Endothelial cell of umbilical vein (primary cell): ENCODE results near the gene HIVEP1. TPM values are rescaled to one million over a fixed set of nuclear protein-coding genes. Genes with fewer than 3 reads are reported as not detected.

Experiments used
- BruUV-seq: library from RNA; stranded (reverse); fragments of 400-500 nt; replicated peaks from 2 replicates; lab custom pipeline; 2021; lab: Mats Ljungman, UMichigan
- CTCF ChIA-PET: fragments of 300-600, 350-600 bp; sonication (Branson Sonifier 250); formaldehyde crosslinking; loops from one replicate; lab custom pipeline; 2021; ENCODE audit warnings: antibody characterized with exemption, inconsistent platforms; lab: Charles Lee
- POLR2A ChIA-PET: fragments of 300-600, 350-600 bp; sonication (Branson Sonifier 250); formaldehyde crosslinking; loops from one replicate; lab custom pipeline; 2021; ENCODE audit warnings: antibody characterized with exemption, inconsistent platforms; lab: Charles Lee
- DNase-seq: peaks from one replicate; pipeline ENCODE4 v3.0.0-alpha.2; 2011; ENCODE audit warnings: low read depth, low spot score
- FAIRE-seq: peaks from 2 replicates; lab custom pipeline; 2011; peaks lifted over from hg19 to GRCh38; lab: Jason Lieb, UNC
- H2AFZ ChIP-seq: 2 replicates; pipeline ENCODE4 v1.6.0; 2012; ENCODE audit warnings: low read depth, low read length, control low read depth, inconsistent platforms
- H3K27ac ChIP-seq: 2 replicates; pipeline ENCODE4 v1.5.1; 2011; ENCODE audit warnings: low read depth, mild to moderate bottlenecking, control low read depth, low read length, moderate library complexity; ENCODE audit not compliant: insufficient read depth
- H3K27me3 ChIP-seq, 2 experiments: 2 replicates each; pipeline versions ENCODE4 v1.6.0 to v1.6.1; 2011; ENCODE audit warnings: low read length in 2 of 2, mixed read lengths in 1 of 2; ENCODE audit not compliant: control insufficient read depth in 2 of 2, insufficient read depth in 2 of 2
- H3K36me3 ChIP-seq, 2 experiments: 2 replicates in 1 of 2; 3 replicates in 1 of 2; pipeline ENCODE4 v1.5.1; 2011; ENCODE audit warnings: low read length in 2 of 2, mild to moderate bottlenecking in 1 of 2, moderate library complexity in 1 of 2; ENCODE audit not compliant: control insufficient read depth in 2 of 2, insufficient read depth in 2 of 2; ENCODE audit errors: extremely low read depth in 1 of 2
- H3K4me1 ChIP-seq: 3 replicates; pipeline ENCODE4 v1.5.1; 2011; ENCODE audit warnings: mild to moderate bottlenecking, low read length; ENCODE audit not compliant: control insufficient read depth, insufficient read depth; ENCODE audit errors: extremely low read depth
- H3K4me2 ChIP-seq: 2 replicates; pipeline ENCODE4 v1.6.1; 2011; ENCODE audit warnings: low read length, control low read depth, mixed read lengths; ENCODE audit not compliant: insufficient read depth
- H3K4me3 ChIP-seq, 3 experiments: fragments of 200-600 bp in 1 of 3; sonication (generic), shearing (Covaris generic) in 1 of 3; replicated peaks in 1 of 3; 2 replicates each; pipeline ENCODE4 v1.5.1; 2011 to 2016; ENCODE audit warnings: control low read depth in 3 of 3, low read length in 3 of 3, mild to moderate bottlenecking in 2 of 3, inconsistent platforms in 1 of 3, low read depth in 1 of 3, moderate library complexity in 1 of 3; ENCODE audit not compliant: insufficient read depth in 1 of 3
- H3K79me2 ChIP-seq: 2 replicates; pipeline ENCODE4 v1.6.0; 2012; ENCODE audit warnings: low read length, inconsistent platforms; ENCODE audit not compliant: control insufficient read depth, insufficient read depth
- H3K9ac ChIP-seq: replicated peaks from 2 replicates; pipeline ENCODE3; 2011; ENCODE audit warnings: low read length, control low read depth; ENCODE audit not compliant: insufficient read depth; ENCODE audit errors: extremely low read depth
- H3K9me1 ChIP-seq: replicated peaks from 3 replicates; pipeline ENCODE4 v1.6.0; 2011; ENCODE audit warnings: mild to moderate bottlenecking, low read length; ENCODE audit not compliant: control insufficient read depth, insufficient read depth; ENCODE audit errors: extremely low read depth
- H3K9me3 ChIP-seq: replicated peaks from 2 replicates; pipeline ENCODE4 v1.5.1; 2012; ENCODE audit warnings: low read length, inconsistent platforms; ENCODE audit not compliant: control insufficient read depth, insufficient read depth
- H4K20me1 ChIP-seq: replicated peaks from 2 replicates; pipeline ENCODE3; 2011; ENCODE audit warnings: mild to moderate bottlenecking, low read length; ENCODE audit not compliant: control insufficient read depth, insufficient read depth; ENCODE audit errors: extremely low read depth
- CTCF ChIP-seq, 2 donors: IDR thresholded peaks; 1 replicate in 1 of 2; 2 replicates in 1 of 2; pipeline ENCODE4 v1.5.1; 2011; ENCODE audit warnings: low read length in 2 of 2, mild to moderate bottlenecking in 2 of 2, moderate library complexity in 2 of 2, control low read depth in 1 of 2, inconsistent platforms in 1 of 2, low read depth in 1 of 2; ENCODE audit not compliant: insufficient read depth in 1 of 2; ENCODE audit errors: extremely low read depth in 1 of 2
- EZH2 ChIP-seq: IDR thresholded peaks from 2 replicates; pipeline ENCODE4 v1.6.1; 2012; ENCODE audit warnings: borderline replicate concordance, low read depth, mild to moderate bottlenecking, moderate library complexity, low read length, inconsistent platforms; ENCODE audit not compliant: severe bottlenecking
- FOS ChIP-seq: IDR thresholded peaks from 2 replicates; pipeline ENCODE4 v1.6.1; 2011; ENCODE audit warnings: mild to moderate bottlenecking, low read length, moderate library complexity, borderline replicate concordance; ENCODE audit not compliant: insufficient read depth
- JUN ChIP-seq: IDR thresholded peaks from 2 replicates; pipeline ENCODE4 v1.6.1; 2011; ENCODE audit warnings: borderline replicate concordance, low read depth; ENCODE audit not compliant: insufficient read length, insufficient read depth
- MAX ChIP-seq: IDR thresholded peaks from 2 replicates; pipeline ENCODE4 v1.6.1; 2011; ENCODE audit not compliant: insufficient read depth, insufficient read length
- MYC ChIP-seq: IDR thresholded peaks from one replicate; pipeline ENCODE4 v1.6.1; 2011; ENCODE audit warnings: mild to moderate bottlenecking, low read depth, low read length
- POLR2A ChIP-seq: IDR thresholded peaks from 2 replicates; pipeline ENCODE4 v1.6.1; 2012; ENCODE audit warnings: low read depth, mild to moderate bottlenecking, control low read depth, low read length
- POLR2AphosphoS5 ChIP-seq: IDR thresholded peaks from 2 replicates; pipeline ENCODE4 v1.6.1; 2012; ENCODE audit warnings: low read depth, mild to moderate bottlenecking, control low read depth, low read length, moderate library complexity; ENCODE audit not compliant: insufficient read depth
- dilution Hi-C: fragments of 300-500 bp; cut with MboI; formaldehyde crosslinking; loops from one replicate; pipeline ENCODE4 v1.15.0; 2019; ENCODE audit warnings: low sequenced_read_pairs; ENCODE audit not compliant: extremely low pct_ligation_motif_present
- intact Hi-C: fragments of 100-400 bp; cut with micrococcal nuclease; formaldehyde crosslinking; loops from one replicate; pipeline ENCODE4 v1.10.0; 2022
- polyA plus RNA-seq, 4 experiments: library from polyadenylated mRNA; depleted of rRNA in 3 of 4; stranded (reverse) in 3 of 4; unstranded in 1 of 4; fragments of >200 nt; gene quantifications; 2 replicates each; pipeline versions ENCODE4 v1.2.1 to v1.2.3, GENCODE V29; 2011 to 2012; ENCODE audit warnings: missing spikeins in 1 of 4
- total RNA-seq: library from RNA; stranded (reverse); gene quantifications from 2 replicates; pipeline ENCODE4 v1.2.3, GENCODE V29; 2021

The HIVEP1 gene
- total and polyA plus RNA-seq, 2 donors (not counting 3 experiments of a cell fraction or from before 2014, with no cell fraction given), result 33.5 to 49.2 TPM

- FAIRE-seq, result no peak
- H2AFZ ChIP-seq, result no peak overlapping the region
- H3K4me1 ChIP-seq, result peaks cover 5% of the 10 kb centered on the region
- no peak overlapping the region for H3K27ac ChIP-seq
- TF ChIP-seq MAX (no peak), EZH2 (no peak), FOS (no peak), POLR2A (no peak), MYC (no peak), JUN (no peak), POLR2AphosphoS5 (no peak), CTCF (IDR thresholded peaks at IDR 0.05; ENCODE audit: extremely low read depth in 1 of 2, insufficient read depth in 1 of 2, low read depth in 1 of 2, low read length in 2 of 2) (no peak)
- DNase-seq, result no peak
- intact Hi-C loops (no loop called here), dilution Hi-C loops (no loop called here)
- no peaks in the 10 kb centered on the region for H4K20me1 ChIP-seq
- H3K4me2 ChIP-seq, result no peak overlapping the region
- ChIA-PET CTCF (no interaction called here), POLR2A (no interaction called here)
- H3K9ac ChIP-seq, result no peak overlapping the region
- H3K4me3 ChIP-seq, result no peak overlapping the region
- no peaks in the 10 kb centered on the region for H3K9me1 ChIP-seq
- no peaks in the 10 kb centered on the region for H3K9me3 ChIP-seq
- H3K36me3 ChIP-seq, result peaks cover under 1 to 5% of the 10 kb centered on the region in 2 experiments
- no peaks in the 10 kb centered on the region for H3K27me3 ChIP-seq
- BruUV-seq, result no TSS peak
- peaks cover 1% of the 10 kb centered on the region for H3K79me2 ChIP-seq
Measured at GRCh38 chr6:12129523-12129922, 117.4 kb downstream of the HIVEP1 start.
